ENCODE measurements around the gene CUX1. TPM values are rescaled to one million over a fixed set of nuclear protein-coding genes. Genes with fewer than 3 reads are reported as not detected.
A peak's percentile ranks its signal among the peaks of the same experiment; 100 is the strongest.

Gene CUX1
- total and polyA plus RNA-seq, 2 of the 13 experiments (the other 11 are each of a cell fraction or from before 2014, with no cell fraction given), result 13.7 to 14.9 TPM

GRCh38 chr7:102296514-102296913, 479.1 kb downstream of the CUX1 start (continued):
- TF ChIP-seq ARID5B (CRISPR knock-in tag; IDR thresholded peaks at IDR 0.05), result no peak

GRCh38 chr7:102297487-102298218, 480.2 kb downstream of the CUX1 start:
- Histone ChIP-seq H3K27me3 (ENCODE audit: control insufficient read depth in 1 of 2, insufficient read depth in 2 of 2, low read length in 2 of 2) (peaks cover 0 to 9% of the 10 kb centered on the region in 2 experiments; a peak in 1 of 5 replicates), H3K36me3 (replicated peaks in 1 of 2; ENCODE audit: control insufficient read depth in 1 of 2, insufficient read depth in 2 of 2, low read length in 2 of 2) (no peaks in the 10 kb centered on the region), H3K4me1 (ENCODE audit: insufficient read depth, low read length) (peaks cover 12% of the 10 kb centered on the region), H3K27ac (ENCODE audit: extremely low read length, insufficient read depth, low read length) (no peak overlapping the region), H3K4me2 (ENCODE audit: low read depth, low read length) (no peak overlapping the region), H3K79me2 (ENCODE audit: insufficient read depth, low read length) (no peaks in the 10 kb centered on the region), H3K9me3 (ENCODE audit: low read length) (no peaks in the 10 kb centered on the region), H3K9ac (ENCODE audit: insufficient read depth, low read depth, low read length) (no peak overlapping the region), H2AFZ (ENCODE audit: low read length) (no peak overlapping the region), H3K4me3 (replicated peaks in 1 of 3; ENCODE audit: insufficient read depth in 1 of 3, low read depth in 2 of 3, low read length in 3 of 3) (no peak overlapping the region), H4K20me1 (ENCODE audit: insufficient read depth, low read length) (no peaks in the 10 kb centered on the region)
- ATAC-seq (no peak), DNase-seq (ENCODE audit: low spot score) (no peak), FAIRE-seq (no peak)
- POLR2A ChIA-PET, result no interaction called here
- WGBS (ENCODE audit: low lambda C conversion rate), result 61% methylated on average over 9 of the region's 10 CpGs
- CTCF ChIA-PET (ENCODE audit: low intra/inter-chr PET ratio, low total read pairs), result no interaction called here
- no TSS peak for BruUV-seq (replicated peaks)
- in situ Hi-C loops (cut with HindIII; ENCODE audit: extremely low pct_ligation_motif_present, low pct_unique_long_range_greater_than_20kb) (no loop called here), intact Hi-C loops (cut with micrococcal nuclease; ENCODE audit: unreplicated experiment) (no loop called here)
- TF ChIP-seq MYNN (CRISPR knock-in tag; IDR thresholded peaks at IDR 0.05; ENCODE audit: low read depth) (no peak), ZMYM3 (CRISPR knock-in tag; IDR thresholded peaks at IDR 0.05) (peak; percentile 44; the same call in 1 of the 2 replicates)
